Islet precursor cell (in vitro differentiated cells): ENCODE data around the gene RPL15.
"Not testable (repeated sequence)": the region's sequence is repeated elsewhere in the genome, so short reads cannot be mapped to it uniquely, and the experiment has no call there.

Experiments used
- DNase-seq: peaks from one replicate; pipeline ENCODE4 v3.0.0-alpha.2; 2018

RPL15 gene

DNA sequence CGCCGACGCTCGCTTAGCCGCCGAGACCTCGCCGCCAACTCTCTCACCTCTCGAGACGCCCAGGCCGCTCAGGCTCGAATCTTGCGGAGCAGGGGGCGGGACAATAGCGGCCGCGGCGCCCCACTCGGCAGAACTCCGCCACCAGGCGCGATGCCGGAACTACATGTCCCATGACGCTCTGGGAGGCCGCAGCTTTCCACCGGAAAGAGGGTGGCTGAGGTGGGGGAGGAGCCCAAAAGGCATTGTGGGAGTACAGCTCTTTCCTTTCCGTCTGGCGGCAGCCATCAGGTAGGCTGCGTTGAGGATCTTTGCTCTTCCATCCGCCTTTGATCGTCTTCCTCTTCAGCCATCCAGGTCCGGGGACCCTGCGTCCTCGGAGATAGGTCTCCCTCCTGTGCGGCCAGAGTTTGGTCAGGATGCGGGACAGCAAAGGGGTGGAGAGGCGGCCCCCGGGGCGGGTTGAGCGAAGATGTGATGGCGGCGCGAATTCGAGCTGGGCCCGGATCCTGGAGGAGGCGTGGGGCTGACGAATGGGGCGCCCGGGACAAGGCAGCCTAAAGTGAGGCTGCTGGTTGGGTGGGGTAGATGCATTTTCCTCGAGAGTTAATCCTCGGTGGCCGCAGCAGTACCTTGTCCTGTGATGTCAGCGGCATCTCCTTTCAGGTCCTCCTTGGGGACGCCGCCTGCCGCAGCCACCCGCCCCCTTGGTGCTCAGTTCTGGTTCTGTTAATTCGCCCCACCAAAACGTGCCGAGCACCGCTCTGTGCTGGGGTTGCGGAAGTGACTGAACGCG lies at the start of gene RPL15, which contains the start of gene NKIRAS1:
Gene RPL15, plus strand, starts transcription at position 247 of the 793 bp plus-strand sequence. CDS start 728 bp downstream, outside the sequence.
Gene NKIRAS1, minus strand, starts transcription at position 105 of the 793 bp plus-strand sequence. CDS start 6,086 bp downstream, outside the sequence.
- DNase-seq: peak; percentile 99

DNA sequence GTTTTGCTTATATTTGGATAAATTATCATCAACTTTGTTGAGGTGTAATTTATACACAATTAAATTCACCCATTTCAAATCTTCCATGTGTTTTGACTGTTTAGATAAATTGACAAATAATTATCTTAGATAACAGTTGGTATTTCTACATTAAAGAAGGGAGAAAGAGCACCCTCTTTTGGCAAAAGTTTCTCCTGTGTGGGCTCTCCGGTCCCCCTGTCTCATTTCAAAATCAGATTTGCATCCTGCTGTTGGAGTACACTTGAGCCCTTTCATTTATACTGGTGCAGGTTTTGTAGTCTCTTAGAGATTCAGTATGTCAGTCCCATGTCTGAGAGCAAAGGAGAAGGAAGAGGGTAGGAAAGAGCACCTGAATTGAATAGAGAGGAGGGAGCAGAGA lies 49.5 kb upstream of the RPL15 start:
- no peak for DNase-seq

DNA sequence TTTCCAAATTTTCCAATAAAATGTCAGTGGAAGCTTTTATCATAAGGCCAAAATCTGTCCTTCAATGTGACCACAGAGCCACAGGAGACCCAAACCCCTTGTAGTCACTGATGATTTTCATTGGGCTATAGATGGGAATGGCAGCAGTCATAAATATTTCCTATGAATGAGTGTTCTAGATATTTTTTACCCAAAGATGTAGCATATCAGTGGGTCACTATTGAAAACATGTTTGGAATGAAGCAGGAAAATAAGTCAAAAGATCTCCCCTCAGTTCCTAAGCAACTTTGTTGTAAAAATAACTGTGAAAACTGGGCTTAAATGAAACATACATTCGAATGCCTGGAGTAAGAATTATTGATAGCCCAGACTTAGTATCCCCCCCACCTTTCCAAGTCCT lies 49.1 kb upstream of the RPL15 start:
- DNase-seq: no peak

DNA sequence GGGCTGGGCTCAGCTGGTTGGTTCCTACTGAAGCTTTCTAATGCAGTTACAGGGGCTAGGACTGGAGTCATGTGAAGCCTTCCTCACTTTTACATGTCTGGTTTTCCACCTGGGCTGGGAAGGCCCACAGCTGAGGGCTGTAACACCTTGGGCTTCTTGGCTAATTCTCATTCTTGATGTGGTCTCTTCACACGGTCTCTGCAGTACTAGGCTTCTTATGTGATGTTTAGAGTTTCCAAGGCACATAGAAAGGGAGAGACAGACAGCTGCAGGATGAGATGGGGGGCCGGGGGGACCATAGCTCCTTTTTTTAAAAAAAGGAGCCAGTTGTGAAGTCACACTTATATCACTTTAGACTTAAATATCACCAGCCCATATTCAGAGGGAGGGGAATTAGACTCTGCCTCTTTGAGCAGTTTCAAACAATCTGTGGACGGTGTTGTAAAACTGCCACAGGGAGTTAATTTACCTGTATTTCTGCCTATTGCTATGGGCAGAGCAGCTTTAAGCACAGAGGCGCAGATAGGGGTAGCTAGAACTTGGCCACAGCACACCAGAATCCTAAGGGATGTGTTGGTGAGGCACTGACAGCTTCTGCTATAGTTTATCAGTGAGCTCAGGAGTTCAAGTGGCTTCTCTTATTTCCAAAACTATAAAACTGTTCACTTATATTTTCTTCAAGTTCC lies 46.8 kb upstream of the RPL15 start:
- DNase-seq: no peak

DNA sequence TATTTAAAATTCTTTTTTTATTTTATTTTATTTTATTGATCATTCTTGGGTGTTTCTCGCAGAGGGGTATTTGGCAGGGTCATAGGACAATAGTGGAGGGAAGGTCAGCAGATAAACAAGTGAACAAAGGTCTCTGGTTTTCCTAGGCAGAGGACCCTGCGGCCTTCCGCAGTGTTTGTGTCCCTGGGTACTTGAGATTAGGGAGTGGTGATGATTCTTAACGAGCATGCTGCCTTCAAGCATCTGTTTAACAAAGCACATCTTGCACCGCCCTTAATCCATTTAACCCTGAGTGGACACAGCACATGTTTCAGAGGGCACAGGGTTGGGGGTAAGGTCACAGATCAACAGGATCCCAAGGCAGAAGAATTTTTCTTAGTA lies 46.3 kb upstream of the RPL15 start:
- not testable (repeated sequence) for DNase-seq

DNA sequence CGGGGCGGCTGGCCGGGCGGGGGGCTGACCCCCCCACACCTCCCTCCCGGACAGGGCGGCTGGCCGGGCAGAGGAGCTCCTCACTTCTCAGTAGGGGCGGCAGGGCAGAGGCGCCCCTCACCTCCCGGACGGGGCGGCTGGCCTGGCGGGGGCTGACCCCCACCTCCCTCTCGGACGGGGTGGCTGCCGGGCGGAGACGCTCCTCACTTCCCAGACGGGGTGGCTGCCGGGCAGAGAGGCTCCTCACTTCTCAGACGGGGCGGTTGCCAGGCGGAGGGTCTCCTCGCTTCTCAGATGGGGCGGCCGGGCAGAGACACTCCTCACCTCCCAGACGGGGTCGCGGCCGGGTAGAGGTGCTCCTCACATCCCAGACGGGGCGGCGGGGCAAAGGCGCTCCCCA lies 45.6 kb upstream of the RPL15 start:
- not testable (repeated sequence) for DNase-seq

DNA sequence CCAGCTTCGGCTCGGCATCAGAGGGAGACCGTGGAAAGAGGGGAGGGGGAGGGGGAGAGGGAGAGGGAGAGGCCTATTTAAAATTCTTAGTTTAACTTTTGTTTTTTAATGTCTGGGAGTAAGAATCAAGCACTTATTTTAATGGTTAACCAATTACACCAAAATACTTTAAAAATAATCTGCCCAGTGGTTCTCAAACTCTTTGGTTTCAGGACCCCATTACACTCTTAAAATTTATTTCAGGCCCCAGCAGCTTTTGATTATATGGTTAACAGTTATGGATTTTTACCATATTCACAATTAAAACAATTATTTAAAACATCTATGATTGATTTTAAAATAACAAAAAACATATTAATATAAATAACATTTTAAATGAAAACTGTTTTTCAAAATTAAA lies 44.6 kb upstream of the RPL15 start:
- no peak for DNase-seq

DNA sequence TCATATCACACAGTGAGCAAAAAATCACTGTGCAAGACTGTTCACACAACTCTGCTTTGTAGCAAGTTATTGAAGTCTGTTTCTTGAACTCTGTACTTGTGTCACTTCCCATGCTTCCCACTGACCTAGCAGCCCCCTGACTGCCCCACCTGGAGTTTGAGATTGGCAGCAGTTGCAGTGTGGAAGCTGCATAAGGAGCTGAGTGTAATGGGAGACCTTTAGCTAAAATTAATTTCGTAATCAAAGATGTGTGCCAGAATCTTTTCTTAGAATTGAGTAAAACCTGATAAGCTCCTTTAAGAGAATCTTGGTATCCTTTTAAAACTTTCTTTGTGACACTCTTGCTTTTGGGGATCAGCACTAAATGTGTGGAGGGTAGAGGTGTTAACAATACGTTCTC lies 43.0 kb upstream of the RPL15 start:
- no peak for DNase-seq

DNA sequence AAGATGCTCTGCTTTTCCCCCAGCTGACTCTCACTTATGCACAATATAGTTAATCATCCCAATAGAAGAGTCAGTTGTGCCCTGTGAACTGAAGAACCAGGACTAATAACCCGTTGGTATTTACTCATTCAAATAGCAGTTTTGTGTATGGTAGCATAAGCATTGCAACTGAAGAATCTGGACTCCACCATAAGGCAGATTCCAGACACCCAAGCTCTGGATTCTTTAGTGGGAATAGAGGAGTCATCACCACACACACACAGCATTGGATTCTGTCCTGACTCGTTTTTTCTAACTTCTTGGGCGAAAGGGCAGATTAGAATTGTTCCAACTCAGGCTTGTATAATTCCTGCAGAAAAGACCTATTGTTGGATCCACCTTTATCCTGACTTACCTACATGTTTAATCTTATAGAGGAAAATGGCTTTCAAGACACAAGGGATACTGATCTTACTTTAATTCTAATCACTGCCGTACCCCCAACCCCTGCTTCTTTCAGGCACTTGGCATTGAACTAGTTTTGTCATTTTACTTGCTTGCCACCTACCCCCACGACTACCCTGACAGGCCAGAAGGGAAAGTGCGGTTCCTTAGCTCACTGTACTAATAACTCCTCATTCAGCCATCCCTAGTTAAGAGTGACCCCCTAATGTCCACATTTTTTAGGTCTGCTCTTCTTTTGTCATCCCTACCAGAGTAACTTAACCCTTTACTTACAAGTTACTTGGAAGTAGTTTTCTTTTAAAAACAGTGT lies 42.4 kb upstream of the RPL15 start:
- no peak for DNase-seq

DNA sequence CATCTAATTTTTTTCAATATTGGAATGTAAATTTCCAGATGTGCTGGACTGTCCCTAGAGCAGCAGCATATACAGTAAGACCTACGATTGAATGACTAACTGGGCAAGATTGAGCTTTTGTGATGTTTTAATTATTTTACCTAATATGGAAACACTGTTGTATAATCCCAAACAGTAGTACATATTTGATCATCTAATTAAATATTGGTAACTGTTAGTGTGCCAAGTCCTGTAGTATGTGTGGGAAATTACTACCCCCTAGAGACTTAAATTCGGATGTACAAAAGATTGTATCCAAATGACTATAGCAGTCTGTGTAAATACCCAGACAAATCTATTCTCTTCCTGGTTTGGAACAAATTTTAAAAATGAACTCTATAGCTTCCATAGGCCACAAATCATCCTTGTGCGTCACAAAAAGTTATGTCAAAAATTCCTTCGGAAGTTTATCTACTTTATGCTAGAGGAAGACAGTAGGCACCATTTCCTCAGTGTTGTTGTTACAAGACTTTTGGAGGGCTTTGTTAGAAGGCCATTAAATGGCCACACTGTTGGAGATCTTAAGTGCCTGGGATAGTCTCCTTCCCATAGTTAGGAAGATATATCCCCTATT lies 41.7 kb upstream of the RPL15 start:
- DNase-seq: no peak

DNA sequence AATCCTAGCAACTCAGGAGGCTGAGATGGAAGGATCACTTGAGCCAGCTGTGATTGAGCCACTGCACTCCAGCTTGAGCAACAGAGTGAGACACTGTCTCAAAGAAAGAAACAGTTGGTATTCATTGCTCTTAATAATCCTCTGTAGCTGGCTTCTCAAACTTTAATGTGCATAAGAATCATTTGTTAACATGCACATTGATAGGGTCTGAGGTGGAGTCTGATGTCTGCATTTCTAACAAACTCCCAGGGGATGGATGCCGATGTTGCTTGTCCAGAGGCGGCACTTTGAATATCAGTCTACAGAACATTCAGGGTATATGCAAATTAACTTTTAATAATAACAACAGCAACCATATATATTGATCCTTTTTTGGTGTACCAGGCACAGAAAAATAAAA lies 40.0 kb upstream of the RPL15 start:
- no peak for DNase-seq

DNA sequence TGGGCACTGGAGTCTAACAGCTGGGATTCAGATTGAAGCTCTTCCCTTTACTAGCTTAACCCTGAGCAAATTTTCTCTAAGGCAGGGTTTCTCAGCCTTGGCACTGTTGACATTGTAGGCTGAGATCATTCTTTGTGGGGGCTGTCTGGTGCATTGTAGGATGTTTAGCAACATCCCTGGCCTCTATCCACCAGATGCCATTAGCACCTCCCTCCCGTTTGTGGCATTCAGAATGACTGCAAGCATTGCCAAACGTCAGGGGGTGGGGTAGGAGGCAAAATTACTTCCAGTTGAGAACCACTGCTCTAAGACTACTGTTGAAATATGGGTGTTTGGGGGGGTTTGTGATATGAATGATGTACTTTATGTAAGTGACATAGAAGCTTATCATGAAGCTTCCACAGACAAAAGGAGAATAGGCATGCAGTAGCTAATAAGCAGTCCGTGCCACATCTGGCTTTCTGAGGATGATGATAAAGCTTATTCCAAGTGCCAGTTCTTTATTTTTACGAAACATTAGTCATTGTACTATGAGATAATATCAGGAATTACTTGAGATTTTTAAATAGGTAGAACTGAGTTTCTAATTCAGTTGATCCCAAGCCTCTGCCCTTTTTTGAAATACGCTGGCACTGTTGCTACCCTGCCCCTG lies 39.5 kb upstream of the RPL15 start:
- DNase-seq: no peak

DNA sequence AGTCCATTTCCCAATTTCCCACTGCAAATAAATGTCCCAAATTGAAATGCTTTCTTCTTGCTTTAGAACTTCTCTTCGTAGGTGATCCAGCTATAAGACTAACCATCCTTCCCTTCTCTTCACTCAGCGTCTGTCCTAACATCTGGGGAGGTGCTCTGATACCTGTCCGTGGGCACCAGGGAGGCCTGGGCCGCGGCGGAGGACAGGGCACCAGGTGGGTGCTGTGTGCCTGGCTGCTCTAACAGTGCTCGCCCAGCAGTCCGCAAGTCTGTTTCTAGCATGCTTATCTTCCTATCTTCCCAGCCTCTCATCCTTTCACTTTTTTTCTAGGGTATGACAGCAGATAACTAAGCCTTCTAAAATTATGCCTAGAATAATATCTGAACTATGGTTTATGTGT lies 37.4 kb upstream of the RPL15 start:
- no peak for DNase-seq

DNA sequence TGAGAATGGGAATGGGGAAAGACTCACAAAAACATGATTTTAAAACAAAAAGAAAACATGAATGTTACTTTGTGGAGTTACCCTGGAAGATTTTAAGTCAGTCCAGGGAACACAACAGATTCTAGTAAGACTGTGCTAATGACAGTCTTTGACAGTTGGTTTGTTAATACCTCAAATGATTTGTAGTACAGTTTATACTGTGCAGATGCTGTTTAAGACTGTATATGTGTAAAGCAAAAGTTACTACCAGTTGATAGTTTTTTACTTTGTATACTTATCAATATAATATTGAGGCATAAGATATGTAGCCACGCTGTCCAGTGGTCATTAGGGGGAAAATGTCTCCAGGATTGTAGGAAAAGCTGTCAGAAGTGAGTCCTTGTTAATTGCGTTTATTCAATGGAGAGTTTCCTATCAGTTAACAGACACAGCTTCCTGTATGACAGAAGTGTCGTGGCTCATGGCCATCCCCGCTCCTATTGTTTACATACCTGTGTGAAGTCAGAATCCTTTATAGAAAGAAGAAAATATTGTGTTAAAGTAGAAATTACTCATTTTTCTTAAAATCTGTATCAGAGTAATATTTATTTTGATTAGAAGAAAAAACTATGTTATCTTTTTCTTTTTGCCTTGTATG lies 36.1 kb upstream of the RPL15 start:
- DNase-seq: no peak

DNA sequence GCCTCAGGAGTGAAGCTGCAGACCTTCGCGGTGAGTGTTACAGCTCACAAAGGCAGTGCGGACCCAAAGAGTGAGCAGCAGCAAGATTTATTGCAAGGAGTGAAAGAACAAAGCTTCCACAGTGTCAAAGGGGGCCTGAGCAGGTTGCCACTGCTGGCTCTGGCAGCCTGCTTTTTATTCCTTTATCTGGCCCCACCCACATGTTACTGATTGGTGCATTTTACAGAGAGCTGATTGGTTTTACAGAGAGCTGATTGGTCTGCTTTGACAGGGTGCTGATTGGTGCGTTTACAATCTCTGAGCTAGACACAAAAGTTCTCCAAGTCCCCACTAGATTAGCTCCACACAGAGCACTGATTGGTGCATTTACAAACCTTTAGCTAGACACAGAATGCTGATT lies 34.9 kb upstream of the RPL15 start:
- DNase-seq: not testable (repeated sequence)

DNA sequence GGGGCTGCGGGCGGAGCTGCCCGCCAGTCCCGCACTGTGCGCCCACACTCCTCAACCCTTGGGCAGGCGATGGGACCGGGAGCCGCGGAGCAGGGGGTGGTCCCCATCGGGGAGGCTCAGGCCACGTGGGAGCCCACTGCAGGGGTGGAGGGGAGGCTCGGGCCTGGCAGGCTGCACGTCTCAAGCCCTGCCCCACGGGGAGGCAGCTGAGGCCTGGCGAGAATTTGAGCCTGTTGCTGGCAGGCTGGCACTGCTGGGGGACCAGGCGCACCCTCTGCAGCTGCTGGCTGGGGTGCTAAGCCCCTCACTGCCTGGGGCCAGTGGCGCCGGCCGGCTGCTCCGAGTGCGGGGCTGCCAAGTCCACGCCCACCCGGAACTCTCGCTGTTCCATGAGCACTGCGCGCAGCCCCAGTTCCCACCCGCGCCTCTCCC lies 34.4 kb upstream of the RPL15 start:
- no peak for DNase-seq

DNA sequence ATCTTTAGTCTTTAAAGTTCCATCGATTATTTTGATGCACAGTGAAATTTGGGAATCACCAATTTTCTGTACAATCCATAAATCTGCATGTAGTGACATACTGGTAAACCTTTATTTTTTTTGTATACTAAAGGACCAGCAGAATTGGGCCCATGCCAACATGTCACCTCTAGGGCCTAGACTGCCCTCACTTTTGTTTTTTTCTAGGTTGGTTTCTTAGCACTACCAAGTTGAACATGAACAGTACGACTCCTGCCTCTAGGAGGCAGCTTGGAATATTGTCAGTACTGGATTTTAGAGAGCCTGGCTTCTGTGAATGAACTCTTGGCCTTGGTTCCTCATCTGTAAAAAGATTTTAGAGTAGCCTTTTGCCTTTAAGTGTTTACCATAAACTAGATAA lies 32.5 kb upstream of the RPL15 start:
- no peak for DNase-seq

DNA sequence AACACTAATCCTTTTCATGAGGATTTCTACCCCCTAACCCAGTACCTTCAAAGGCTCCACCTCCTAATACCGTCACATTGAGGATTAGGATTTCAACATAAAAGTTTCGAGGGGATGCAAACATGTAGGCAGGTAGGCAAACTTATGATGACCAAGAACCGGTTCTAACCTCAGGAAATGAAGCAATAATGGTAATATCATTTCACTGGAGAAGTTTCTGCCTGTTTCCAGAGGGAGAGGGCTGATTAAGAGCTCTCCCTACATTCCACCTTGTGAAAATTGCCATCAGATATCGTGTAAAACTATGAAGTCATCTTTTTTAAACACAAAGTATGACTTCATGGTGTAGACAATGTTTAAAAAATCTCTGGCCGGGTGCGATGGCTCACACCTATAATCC lies 31.7 kb upstream of the RPL15 start:
- no peak for DNase-seq

DNA sequence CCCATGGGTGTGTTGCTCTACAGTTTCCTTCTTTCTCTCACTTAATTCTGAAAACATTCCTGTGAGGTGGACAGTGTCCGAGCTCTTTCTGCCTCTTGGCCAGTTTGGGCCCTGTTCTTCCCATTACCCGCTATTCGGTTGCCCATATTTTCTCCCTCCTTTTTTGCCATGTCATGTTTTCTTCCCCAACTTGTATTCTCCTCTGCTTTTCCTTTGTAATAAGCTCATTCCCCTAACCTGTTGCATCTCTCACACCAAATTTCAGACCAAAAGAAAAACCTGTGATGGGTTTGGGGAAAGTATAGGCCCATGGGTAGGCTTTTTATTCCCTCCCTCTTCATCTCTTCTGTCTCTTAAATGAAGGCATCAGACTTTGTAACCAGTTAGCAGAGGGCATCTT lies 30.6 kb upstream of the RPL15 start:
- no peak for DNase-seq

DNA sequence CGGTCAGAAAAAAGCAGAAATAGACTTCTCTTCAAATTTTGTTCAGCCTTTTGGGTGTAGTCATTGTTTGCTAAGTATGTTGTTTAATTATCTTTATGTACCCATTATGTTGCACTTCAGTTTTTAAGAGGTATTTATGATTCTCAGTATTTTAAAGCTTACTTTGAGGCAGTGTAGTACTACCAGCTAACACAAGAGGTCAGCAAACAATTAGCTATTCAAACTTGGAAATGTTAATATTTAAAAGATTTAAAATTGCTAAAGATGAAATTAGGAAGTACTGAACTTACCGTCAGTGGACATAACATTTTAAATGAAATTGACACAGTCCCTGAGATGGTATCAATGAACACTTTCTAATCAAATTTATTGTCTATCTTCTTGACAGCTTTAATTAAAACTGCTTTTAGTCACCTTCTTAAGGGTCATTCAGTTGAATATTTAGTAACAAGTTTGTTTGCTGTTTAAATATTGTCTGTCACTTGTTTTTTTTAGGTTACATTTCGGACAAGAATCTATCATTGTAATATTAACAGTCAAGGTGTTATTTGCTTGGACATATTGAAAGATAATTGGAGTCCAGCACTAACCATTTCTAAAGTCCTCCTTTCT lies 28.2 kb upstream of the RPL15 start:
- DNase-seq: no peak

DNA sequence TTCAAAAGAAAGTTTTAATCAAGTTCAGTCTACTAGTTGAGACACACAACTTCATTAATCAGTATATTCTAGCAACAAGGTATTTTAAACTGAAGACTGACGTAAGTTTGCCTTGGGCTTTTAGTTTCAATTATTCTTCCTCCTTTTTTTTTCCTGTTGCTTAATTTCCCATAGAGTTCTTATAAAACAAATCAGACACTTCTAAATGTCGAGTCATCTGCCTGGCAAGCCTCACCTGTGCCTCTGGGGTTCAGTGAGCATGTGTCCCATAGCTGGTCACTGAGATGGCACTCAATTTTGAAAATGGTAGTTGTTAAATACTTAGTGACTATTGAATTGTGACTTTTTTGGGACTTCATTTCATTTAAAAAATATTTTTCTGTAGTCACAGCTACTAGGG lies 27.5 kb upstream of the RPL15 start:
- DNase-seq: no peak

DNA sequence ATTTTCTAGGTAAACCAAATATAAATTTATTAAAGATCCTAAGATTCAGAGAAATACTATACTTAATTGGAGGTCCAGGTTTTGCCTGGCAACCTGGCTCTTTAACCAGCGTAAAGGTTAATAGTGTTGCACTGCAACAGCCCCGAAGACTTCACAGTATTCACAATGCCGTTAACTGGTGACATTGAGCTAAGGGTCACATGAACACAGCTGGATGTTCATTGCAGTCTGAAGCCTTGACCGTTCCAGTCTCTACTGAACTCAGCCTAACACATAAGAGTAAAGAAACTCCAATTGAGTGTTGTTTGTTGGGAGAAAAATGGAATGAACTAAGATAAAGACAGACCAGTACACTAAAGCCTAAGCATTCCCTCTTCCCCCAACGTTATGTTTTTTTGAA lies 27.0 kb upstream of the RPL15 start:
- no peak for DNase-seq
